GM19324 (cell line): ENCODE results near the gene BUB1.
"Not testable (repeated sequence)": the region's sequence is repeated elsewhere in the genome, so short reads cannot be mapped to it uniquely, and the experiment has no call there.

Experiments
- ATAC-seq: cut with Tn5 transposase; IDR thresholded peaks from one replicate; pipeline ENCODE4 v1.9.1; 2021; ENCODE audit warnings: mild to moderate bottlenecking, moderate library complexity; ENCODE audit not compliant: unreplicated experiment, low FRiP score

Gene BUB1

DNA sequence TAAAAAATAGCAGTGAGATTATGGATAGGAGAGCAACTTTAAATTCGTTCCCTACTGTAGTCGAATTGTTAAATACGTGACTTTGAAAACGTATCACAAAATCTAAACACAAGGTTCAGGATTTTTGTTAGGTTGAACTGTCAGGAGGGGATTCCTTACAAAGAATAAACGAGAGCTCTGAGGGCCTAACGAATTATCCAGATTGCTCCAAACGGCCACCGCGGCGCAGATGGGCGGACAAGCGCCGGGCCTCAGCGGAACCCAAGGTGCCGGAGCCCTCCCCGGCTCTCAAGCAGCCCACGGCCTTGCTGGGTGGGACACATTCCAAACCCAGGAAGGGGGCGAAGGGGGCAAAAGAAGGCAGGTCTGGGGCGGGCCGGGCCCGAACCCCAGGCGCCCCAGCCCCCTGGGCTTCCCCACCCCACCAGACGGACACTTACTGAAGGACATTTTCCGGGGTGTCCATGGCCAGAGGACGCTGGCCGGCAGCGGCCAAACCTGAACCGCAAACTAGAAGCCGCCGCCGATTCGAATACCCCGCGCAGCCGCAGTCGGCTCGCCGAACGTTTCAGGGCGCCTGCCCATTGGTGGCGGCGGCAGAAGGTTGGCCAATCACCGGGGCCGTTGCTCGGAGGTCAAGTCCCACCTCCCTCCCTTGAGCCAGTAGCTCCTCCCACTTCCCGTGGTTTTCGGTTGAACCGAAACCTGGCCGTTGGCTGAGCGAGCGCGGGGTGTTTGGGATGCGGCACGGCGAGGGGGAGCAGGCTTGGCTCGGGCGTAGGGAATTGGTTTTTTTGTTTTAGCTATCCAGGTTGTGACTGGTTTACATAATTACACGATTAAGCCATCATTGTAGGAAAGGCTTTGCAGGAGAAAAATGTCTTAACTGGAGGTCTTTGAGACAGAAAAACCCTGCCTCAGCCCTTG lies at the start of gene BUB1:
Gene BUB1 (minus strand): TSS at position 534 of the 927 bp plus-strand sequence. CDS start 68 bp downstream, at position 466.
- ATAC-seq, result peak; percentile 81

DNA sequence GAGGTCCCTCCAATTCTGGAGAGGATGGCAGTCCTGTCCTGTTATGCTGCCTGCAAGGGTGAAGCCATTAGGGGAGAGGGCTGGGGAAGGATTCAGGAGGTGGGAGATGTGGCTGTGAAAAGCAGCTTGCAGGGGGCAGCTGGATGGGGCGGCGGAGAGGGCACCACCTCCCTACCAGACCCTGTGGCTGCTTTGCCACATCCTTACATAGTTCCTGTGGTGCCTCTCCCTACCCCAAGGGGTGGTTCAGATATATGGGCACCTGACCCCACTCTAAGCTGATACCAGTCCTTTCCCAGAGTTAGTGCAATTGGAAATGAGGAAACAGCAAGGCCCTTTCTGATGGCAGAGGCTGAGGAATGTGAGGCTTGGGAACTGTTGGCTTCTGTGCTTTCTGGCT lies 48.4 kb upstream of the BUB1 start:
- ATAC-seq, result no peak

DNA sequence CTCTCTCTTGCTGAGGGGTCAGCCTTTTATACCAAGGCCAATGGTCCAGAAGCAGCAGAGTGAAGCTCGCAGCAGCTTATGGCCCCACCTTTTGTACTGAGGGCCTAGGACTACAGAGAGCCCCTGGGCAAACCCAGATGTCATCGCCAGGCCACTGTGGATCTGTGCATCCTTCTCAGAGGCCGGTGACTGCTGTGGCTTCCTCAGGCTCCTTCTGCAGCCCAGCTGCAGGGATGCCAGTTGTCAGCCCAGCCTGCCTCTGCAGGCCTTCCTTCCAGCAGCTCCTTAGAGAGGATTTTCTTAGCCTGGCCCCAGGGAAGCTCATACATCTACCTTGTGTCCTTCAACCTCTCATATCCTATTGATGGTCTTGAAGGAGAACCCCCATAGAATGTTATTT lies 48.0 kb upstream of the BUB1 start:
- ATAC-seq, result no peak

DNA sequence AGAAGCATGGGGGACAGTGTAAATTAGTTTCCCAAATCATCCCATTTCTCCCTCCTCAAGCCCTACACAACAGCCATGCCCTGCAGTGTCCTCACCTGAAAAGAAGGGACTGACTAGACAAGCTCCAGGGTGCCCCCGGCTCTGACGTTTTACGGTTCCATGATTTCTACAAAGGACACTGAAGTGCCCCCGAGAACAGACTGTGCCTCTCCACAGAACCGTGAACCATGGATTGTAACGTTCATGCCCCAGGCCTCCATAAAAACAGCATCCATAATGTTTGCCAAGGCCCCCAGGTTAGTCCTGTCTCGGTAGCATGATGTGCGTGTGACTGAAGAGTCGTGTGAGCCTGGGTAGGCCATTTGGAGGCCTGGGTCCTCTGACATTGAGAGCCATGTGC lies 47.5 kb upstream of the BUB1 start:
- ATAC-seq, result no peak

DNA sequence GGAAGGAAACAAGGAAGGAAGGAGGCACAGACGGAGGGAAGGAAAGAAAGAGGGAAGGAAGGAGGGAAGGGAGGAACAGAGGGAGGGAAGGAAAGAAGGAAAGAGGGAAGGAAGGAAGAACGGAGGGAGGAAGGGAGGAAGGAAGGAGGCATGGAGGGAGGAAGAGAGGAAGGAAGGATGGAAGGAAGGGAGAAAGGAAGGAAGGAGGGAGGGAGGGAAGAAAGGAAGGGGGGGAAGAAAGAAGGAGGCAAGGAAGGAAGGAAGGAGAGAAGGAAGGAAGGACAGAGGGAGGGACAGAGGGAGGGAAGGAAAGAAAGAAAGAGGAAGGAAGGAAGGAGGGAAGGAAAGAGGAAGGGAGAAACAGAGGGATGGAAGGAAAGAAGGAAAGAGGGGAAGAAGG lies 47.0 kb upstream of the BUB1 start:
- no peak for ATAC-seq

DNA sequence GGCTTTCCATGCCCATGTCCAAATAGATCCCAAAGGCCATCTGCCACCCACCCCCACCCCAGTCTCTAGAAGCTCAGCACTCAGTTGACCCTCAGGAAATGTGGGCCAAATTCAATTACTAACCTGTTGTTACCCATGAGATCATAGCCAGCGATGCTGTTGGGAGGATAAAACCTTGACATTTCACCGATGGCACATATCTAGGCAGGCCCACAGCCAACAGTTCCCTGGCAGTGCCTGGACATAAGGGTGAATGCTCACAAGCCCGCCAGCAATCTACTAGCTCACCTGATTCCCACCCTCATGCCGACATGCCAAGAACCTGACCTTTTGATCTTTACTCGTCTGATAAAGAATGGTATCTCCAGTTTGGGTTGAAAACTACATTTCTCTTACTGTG lies 42.7 kb upstream of the BUB1 start:
- no peak for ATAC-seq

DNA sequence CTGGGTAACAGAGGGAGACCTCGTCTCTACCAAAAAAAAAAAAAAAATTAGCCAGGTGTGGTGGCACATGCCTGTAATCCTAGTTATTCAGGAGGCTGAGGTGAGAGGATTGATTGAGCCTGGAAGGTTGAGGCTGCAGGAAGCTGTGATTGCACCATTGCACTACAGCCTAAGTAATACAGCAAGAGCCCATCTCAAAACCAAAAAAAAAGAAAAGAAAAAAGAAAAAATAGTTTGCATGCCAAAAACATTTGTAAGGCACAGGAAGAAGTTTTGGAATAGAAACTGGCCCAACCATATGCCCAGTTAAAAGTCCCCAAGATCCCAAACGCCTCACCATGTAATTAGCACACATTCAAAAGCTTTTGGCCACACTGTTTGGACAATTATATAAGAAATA lies 41.1 kb upstream of the BUB1 start:
- no peak for ATAC-seq

DNA sequence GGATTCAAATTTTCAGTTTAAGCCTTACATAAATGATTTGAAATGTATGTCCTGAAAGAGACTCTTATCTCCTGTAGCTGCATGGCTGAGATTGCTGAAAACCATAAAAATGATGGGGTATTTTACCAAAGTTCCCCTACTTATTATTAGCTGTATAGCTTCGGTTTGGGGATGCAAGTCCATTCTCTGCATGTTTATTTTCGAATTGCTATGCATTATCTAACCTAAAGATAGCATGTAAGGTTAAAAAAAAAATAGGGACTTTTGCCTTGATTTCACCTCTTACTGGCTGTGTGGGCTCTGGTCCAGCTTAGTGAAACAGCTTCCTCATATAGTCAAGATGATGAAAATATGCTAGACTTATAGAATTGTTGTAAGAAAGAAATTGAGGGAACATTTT lies 40.5 kb upstream of the BUB1 start:
- no peak for ATAC-seq

DNA sequence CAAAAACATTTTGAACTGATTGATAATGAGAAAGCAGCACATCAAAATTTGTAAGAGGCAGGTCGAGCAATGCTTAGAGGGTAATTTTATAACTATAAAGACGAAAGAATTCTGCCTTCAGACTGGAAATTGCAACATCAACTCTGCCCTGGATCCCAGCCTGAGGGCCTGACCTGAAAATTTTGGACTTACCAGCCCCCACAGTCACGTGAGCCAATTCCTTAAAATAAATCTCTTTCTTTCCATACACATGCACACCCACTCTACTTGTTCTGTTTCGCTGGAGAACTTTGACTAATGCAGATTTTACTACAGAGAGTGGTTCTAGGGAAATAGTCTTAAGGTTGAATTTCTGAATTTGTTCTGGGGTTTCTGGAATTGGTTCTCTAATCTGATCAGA lies 39.9 kb upstream of the BUB1 start:
- no peak for ATAC-seq

DNA sequence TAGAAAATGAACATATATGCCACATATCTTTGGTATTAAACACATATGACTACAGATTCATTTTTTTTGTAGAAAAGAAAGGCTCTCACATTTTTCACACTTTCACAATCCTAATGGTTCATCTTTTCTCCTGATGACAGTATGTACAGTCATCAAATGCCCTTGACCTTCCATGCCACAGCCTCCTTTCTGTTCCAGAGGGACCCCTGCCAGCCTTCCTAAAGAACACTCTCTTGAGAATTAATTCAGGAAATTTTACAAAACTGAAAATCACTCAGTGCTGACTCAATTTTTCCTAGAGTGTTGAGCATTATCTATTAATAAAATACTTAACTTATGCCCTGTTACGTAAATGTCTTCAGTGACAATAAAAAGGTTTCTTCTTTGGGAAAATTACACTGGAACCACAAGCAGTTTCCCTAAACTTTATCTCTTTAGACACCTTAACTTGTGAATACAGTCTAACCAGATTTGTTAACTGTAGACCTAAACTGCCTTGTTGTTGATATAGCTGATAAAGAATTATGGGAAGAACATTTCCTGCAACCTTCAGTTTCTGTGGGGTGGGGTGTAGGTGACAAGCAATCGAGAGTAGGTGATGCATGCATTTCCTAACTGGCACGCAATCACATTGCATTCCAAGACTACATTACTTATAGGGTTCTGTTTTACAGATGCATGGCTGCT lies 39.2 kb upstream of the BUB1 start:
- ATAC-seq, result no peak

DNA sequence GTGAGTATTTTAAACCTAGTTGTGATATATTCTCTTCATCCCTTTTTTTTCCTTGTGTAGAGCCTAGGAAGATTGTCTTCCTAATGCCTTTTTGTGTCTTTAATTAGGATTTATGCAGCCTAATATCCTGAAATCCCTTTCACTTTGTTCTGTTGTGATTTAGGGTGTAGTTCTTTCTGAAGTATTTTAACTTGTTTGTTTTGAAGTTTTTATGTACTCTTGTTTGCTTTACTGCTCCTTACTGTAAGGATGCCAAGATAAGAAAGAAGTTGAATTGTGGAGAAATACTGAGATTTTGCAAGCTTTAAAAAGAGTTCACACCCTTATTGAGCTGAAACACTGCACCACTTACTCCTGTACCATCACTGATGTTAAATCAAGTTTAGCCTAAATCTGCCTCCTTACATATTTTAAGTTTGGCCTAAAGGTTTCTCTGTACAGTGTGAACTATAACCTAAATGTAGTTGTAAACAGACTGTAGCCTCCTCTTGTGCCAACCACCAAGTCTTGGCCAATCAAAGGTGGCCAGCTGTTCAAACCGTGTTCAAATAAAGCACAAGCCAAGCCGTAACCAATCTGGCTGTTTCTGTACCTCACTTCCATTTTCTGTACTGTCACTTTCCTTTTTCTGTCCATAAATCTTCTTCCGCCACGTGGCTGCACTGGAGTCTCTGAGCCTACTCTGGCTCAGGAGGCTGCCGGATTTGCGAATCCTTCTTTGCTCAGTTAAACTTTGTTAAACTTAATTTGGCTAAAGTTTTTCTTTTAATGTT lies 36.8 kb upstream of the BUB1 start:
- ATAC-seq, result no peak

DNA sequence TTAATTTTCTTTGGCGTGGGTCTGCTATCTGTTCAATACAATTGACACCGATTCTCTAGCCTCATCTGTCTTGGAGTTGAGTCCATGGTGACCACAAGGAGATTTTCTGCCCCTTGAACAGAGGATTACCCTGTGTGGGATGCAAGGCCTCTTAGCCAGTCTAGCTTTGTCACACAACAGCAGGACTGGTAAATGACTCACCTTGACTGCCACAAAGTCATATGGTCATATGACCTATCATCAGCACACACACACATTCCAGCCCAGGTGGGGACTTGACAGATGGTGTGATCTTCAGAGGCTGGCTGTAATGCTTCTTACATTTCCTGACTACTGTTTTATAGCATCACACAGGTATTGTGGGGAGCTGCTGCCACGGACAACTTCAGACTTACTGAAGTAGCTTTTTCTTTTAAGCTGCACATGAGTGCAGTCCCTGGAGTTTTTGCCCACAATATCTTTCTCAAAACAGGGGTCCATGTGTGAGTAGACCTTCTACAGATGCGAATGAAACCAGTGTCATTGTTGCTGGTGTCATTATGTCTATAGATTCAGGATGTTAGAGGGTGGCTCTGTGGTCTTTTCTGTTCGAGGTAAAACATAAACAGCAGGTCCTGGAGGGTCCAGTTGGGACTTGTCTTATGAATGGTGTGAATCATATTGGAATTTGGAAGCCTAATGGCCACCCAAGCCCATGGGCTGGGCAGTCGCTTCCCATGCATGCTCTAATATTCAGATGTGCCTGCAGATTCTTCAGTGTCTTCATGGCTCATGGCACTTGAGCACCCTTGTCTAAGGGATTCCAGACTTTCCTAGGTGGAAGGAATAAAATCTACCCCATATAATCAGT lies 35.9 kb upstream of the BUB1 start:
- no peak for ATAC-seq

DNA sequence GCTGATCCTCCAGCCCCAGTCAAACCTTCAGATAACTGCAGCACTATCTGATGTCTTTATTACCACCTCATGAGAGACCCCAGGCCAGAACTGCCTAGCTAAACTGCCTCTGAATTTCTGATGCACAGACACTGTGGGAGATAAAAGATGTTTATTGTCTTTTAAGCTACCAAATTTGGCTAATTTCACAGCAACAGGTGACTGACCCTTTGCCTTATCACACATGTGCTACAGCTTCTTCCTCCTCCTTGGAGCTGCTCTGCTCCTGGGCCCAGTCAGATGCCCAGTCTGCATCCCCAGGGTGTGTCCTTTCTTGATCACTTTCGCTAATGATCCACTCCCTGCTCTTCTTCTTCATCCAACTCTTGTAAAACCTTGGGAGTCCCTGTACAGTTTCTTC lies 34.9 kb upstream of the BUB1 start:
- no peak for ATAC-seq

DNA sequence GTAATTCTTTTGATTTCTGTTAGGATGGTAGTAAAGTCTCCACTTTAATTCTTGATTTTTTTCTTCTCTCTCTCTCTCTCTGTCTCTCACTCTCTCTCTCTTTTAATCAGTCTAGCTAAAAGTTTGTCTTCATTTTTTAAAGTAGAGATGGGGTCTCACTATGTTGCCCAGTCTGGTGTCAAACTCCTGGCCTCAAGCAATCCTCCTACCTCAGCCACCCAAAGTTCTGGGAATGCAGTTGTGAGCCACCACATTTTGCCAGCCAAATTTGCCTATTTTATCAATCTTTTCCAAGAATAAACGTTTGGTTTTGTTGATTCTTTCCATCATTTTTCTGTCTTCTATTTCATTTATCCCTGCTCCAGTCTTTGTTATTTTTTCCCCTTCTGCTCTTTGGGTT lies 30.6 kb upstream of the BUB1 start:
- ATAC-seq, result no peak

DNA sequence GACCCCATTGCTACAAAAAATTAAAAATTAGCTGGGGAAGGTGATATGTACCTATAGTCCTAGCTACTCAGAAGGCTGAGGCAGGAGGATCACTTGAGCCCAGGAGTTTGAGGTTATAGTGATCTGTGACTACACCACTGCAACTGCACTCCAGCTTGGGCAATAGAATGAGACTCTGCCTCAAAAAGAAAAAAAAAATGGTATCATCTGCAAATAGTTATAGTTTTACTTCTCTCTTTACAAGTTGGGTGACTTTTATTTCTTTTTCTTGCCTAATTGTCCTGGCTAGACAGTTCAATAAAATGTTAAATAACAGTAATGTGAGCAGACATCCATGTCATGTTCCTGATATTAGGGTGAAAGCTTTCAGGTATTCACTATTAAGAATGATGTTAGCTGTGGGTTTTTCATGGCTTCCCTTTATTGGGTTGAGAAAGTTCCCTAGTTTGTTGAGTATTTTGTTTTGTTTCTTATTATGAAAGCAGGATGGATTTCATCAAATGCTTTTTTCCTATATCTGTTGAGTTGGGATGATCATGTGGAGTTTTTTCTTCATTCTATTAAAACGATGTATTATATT lies 29.6 kb upstream of the BUB1 start:
- ATAC-seq, result no peak

DNA sequence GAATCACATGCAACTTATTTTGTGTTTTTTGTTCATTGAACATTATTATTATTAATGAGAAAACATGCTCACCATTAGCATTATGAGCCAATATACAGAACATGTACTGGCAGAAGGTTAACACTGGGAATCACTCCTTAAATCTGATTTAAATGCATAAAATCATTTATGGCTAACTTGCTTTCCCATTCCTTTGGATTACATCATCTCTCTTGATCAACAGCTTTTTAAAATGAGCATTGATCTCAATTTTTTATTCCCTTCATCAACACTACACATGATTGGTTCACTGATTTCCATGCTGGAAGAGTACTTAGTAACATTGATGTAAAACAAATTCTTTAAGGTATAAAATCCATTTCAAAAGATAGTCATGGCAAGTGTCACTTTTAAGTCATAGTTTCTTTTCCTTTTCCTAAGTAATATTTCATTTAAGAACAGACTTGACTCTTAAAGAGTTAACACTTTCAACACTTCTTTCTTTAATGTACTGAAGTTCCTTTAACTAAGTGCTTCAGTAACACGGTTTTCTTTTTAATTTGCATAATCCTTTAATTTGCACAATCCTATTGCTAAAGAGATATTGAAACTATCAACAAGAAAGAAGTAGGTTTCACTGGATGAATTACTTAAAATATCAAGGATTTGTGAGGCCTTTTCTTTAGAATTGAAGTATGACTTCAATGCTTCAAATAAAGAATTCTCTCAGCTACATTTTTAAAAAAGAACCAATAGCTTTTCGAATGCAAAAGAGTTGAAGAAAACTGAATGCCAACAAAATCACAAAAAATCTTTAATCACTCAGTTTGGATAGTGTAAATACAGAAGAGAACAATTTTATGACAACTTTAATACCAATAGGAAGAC lies 24.9 kb upstream of the BUB1 start:
- ATAC-seq, result no peak

DNA sequence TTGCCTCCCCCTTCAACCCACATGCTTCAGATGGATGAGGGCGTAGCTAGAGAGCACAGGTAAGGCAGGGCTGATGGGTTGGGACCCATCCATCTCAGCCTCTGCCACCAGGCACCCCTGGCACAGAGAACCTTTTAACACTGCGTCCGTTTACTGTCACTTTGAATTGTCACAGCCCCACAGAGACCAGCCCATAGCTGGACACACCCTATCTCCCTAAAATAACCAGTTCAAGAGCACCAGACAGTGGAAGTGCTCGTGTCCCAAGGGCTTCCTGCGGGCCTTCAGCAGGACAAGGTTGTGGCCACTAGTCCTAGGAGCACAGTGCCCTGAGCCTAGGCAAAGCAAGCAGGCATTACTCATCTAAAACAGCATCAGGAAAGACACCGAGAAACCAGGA lies 20.4 kb upstream of the BUB1 start:
- not testable (repeated sequence) for ATAC-seq

DNA sequence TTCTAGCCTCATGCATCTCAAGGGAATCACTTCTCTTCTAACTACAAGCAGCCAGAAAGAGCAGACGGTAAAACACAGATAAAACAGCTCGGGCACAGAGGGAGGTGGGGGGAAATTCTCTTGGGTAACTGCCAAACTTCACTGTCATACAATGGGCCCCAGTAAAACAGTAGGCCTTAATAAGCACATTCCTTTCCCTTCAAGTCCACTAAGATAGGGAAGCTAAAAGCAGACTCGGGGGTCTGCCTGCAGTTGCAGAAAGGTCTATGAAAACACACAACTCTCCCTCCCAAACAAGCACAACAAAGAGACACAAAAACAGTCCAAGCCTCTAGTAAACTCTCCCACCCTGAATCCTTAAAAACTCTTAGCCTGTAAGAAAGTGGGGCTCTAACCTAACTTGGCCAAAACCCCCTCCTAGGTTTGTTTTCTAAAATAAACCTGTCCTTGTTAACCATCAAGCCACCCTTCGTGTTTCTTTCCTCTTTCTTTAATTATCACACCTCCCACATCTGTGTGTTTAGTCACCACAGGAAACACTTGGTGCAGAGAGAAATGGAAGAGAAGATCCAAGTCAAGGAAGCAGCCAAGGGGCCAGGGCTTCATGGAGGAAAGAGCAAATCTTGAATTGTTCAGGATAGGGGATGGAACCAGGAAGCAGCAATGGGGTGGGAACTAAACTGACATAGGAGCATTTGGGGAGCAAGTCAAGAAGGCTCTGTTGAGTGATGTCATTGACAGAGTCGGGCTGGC lies 17.5 kb upstream of the BUB1 start:
- ATAC-seq, result not testable (repeated sequence)
